HG02943 (cell line): ENCODE data around the gene MAP4.

ENCODE experiments used
- ATAC-seq: cut with Tn5 transposase; IDR thresholded peaks from one replicate; pipeline ENCODE4 v1.9.1; 2021; ENCODE audit warnings: mild to moderate bottlenecking, low read depth, moderate library complexity; ENCODE audit not compliant: unreplicated experiment

MAP4 gene

GRCh38 chr3:47867451-47868044 lies 148.7 kb downstream of the MAP4 start:
- no peak for ATAC-seq

GRCh38 chr3:47865192-47865591 lies 151.0 kb downstream of the MAP4 start:
- no peak for ATAC-seq

- no peak for ATAC-seq
Measured at GRCh38 chr3:47863391-47864128, 152.7 kb downstream of the MAP4 start.

GRCh38 chr3:47859956-47860605 lies 156.1 kb downstream of the MAP4 start:
- no peak for ATAC-seq

GRCh38 chr3:47857151-47857550 lies 159.1 kb downstream of the MAP4 start:
- no peak for ATAC-seq

- ATAC-seq: no peak
Measured at GRCh38 chr3:47856669-47857068, 159.5 kb downstream of the MAP4 start.

- ATAC-seq: no peak
Measured at GRCh38 chr3:47855461-47856383, 160.5 kb downstream of the MAP4 start.

- no peak for ATAC-seq
Measured at GRCh38 chr3:47854720-47855455, 161.3 kb downstream of the MAP4 start.

GRCh38 chr3:47854267-47854666 lies 161.9 kb downstream of the MAP4 start:
- ATAC-seq: no peak

GRCh38 chr3:47852604-47853602 lies 163.3 kb downstream of the MAP4 start:
- no peak for ATAC-seq

GRCh38 chr3:47851888-47852603 lies 164.2 kb downstream of the MAP4 start:
- ATAC-seq: no peak

- no peak for ATAC-seq
Measured at GRCh38 chr3:47850564-47851410, 165.4 kb downstream of the MAP4 start.

- ATAC-seq: no peak
Measured at GRCh38 chr3:47849699-47850563, 166.3 kb downstream of the MAP4 start.

- ATAC-seq: no peak
Measured at GRCh38 chr3:47849186-47849698, 167.0 kb downstream of the MAP4 start.

GRCh38 chr3:47848599-47849117 lies 167.6 kb downstream of the MAP4 start:
- no peak for ATAC-seq
